Measurements from ENCODE around the gene ARHGAP9.

Gene ARHGAP9

DNA sequence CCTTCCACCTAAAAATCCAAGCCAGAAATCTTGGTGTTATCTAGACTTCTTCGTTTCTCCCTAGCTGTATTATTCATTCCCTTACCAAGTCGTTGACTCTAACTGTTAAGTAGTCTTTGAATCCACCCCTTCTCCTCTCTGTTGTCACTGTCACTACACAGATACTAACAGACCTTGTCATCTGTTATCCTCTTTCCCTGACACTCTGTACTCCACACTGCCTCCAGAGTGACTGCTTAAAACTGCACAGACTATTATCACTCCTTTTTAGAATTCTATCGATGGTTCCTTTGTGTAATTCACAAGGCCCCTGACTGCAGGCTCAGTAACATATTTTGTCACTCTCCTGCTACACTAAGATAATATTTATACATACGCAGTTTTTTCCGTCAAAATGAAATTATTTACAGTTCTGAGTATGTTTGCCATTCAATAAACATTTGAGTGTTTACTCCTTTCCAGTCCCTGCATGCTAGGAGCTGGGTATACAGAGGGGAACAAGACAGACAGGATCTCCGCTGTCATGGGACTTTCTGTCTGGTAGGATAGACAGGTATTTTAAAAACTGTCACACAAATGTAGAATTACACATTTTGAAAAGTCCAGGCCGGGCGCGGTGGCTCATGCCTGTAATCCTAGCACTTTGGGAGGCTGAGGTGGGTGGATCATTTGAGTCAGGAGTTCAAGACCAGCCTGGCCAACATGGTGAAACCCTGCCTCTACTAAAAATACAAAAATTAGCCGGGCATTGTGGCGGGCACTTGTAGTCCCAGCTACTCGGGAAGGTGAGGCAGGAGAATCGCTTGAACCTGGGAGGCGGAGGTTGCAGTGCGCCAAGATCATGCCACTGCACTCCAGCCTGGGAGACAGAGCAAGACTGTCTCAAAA lies 12.0 kb upstream of the ARHGAP9 start:
- Histone ChIP-seq H3K4me3 (ENCODE audit: low read depth, low read length) (no peak overlapping the region), H3K9me3 (no peaks in the 10 kb centered on the region), H3K4me1 (no peaks in the 10 kb centered on the region), H3K27me3 (no peaks in the 10 kb centered on the region), H3K36me3 (peaks cover 58% of the 10 kb centered on the region)
- TF ChIP-seq, protein P1, sequence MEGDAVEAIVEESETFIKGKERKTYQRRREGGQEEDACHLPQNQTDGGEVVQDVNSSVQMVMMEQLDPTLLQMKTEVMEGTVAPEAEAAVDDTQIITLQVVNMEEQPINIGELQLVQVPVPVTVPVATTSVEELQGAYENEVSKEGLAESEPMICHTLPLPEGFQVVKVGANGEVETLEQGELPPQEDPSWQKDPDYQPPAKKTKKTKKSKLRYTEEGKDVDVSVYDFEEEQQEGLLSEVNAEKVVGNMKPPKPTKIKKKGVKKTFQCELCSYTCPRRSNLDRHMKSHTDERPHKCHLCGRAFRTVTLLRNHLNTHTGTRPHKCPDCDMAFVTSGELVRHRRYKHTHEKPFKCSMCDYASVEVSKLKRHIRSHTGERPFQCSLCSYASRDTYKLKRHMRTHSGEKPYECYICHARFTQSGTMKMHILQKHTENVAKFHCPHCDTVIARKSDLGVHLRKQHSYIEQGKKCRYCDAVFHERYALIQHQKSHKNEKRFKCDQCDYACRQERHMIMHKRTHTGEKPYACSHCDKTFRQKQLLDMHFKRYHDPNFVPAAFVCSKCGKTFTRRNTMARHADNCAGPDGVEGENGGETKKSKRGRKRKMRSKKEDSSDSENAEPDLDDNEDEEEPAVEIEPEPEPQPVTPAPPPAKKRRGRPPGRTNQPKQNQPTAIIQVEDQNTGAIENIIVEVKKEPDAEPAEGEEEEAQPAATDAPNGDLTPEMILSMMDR (IDR thresholded peaks at IDR 0.05; ENCODE audit: low read depth, low read length): peak; percentile 42
- DNase-seq: no peak

DNA sequence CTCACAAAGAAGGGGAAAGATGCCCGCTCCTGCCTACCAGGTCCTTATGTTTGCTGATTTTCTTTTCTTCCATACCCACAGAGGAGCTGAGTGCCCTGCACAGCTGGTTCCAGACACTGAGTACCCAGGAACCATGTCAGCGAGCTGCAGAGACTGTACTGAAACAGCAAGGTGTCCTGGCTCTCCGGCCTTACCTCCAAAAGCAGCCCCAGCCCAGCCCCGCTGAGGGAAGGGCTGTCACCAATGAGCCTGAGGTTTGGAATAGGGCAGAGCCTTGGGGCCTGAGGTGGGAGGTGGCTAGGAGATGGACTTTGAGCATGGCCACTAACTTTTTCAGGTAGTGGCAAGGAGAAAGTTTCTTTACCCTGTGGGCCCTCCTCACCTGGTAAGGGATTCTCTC lies 10.5 kb upstream of the ARHGAP9 start:
- DNase-seq: no peak
- Histone ChIP-seq H3K4me1 (no peaks in the 10 kb centered on the region), H3K27me3 (no peaks in the 10 kb centered on the region), H3K9me3 (no peaks in the 10 kb centered on the region), H3K4me3 (ENCODE audit: low read depth, low read length) (no peak overlapping the region), H3K36me3 (peaks cover 50% of the 10 kb centered on the region)
- TF ChIP-seq, protein P1 (IDR thresholded peaks at IDR 0.05; ENCODE audit: low read depth, low read length): no peak

DNA sequence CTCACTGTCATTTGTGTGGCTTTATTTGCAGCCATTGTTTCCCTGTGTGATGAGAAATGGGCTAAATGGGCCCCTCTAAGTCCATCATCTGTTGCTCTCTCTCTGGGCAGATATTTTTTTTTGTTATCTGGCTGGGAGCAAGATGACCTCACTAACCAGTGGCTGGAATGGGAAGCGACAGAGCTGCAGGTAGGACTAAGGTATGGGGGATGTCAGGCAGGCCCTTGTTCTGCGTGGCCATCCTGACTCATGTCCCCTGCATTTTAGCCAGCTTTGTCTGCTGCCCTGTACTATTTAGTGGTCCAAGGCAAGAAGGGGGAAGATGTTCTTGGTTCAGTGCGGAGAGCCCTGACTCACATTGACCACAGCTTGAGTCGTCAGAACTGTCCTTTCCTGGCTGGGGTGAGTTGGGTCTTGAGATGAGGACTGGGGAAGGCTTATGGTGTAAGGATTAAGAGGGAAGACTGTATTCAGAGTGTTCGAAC lies 9.5 kb upstream of the ARHGAP9 start:
- Histone ChIP-seq H3K4me3 (ENCODE audit: low read depth, low read length) (peak overlapping the region; percentile 90), H3K27me3 (no peaks in the 10 kb centered on the region), H3K9me3 (no peaks in the 10 kb centered on the region), H3K36me3 (peaks cover 47% of the 10 kb centered on the region), H3K4me1 (no peaks in the 10 kb centered on the region)
- no peak for DNase-seq
- TF ChIP-seq, protein P1 (IDR thresholded peaks at IDR 0.05; ENCODE audit: low read depth, low read length): no peak

DNA sequence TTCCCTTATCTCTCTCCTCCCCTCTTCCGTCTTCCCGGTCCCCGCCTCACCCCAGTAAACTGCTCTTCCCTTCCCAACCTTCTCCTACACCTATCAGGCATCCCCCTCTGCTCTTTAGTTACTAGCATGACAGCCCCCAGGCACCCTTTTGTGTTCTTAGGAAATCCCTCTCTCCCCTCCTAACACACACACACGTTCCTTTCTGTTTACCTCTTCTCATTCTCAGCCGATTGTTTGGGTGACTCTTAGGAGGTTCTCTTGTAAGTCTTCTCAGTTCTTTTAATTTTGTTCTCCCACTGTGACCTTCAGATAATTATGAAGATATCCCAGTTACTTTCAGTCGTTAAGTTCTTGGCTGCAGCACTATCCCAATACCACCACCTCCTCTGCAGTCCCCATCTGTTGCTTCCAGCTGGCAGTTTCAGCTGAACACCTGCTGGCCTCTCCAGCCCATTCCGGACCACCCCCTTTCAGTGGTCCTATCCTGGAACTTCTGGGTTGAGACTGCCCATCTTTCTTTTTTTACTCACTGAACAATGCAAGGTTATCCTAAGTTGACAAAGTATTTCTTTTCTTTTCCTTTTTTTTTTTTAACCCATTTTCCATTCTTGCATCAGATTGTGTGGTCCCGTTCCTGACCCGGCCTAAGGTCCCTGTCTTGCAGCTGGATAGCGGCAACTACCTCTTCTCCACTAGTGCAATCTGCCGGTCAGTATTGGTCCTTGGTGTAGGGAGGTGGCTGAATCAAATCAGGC lies 8.9 kb upstream of the ARHGAP9 start:
- no peaks in the 10 kb centered on the region for H3K27me3 ChIP-seq
- H3K4me1 ChIP-seq: no peaks in the 10 kb centered on the region
- no peak for DNase-seq
- H3K4me3 ChIP-seq (ENCODE audit: low read depth, low read length): peak overlapping the region; percentile 90
- H3K9me3 ChIP-seq: no peaks in the 10 kb centered on the region
- H3K36me3 ChIP-seq: peaks cover 44% of the 10 kb centered on the region
- TF ChIP-seq, protein P1 (IDR thresholded peaks at IDR 0.05; ENCODE audit: low read depth, low read length): no peak

DNA sequence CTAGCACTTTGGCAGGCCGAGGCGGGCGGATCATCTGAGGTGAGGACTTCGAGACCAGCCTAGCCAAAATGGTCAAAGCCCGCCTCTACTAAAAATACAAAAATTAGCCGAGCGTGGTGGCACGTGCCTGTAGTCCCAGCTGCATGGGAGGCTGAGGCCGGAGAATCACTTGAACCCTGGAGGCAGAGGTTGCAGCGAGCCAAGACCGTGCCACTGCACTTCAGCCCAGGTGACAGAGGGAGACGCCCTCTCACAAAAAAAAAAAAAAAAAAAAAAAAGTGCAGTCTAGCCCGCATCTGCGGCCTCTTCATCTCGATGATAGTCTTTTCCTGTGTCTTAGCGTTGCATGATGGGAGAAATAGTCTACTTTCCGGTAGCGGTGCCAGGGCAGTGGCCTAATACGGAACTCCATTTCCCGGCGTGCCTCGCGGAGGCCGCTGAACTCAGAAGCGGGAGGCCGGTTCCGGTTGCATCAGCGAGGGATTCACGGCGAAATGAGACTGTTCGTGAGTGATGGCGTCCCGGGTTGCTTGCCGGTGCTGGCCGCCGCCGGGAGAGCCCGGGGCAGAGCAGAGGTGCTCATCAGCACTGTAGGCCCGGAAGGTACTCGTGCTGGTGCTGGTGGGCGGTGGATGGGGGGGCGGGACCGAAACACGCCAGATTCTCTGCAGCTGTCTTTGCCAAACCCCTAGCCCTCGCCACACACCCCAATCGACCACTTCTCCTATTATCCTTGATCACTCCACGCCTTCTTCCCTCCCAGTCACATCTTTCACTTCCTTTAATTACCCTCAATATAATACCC lies 8.1 kb upstream of the ARHGAP9 start, which contains the start of gene MARS1:
Gene MARS1 (plus strand): TSS at position 472 of the 805 bp plus-strand sequence. CDS start 23 bp downstream, at position 495.
- Histone ChIP-seq H3K4me3 (ENCODE audit: low read depth, low read length) (peak within 1 kb of the TSS; percentile 90), H3K4me1 (no peaks in the 10 kb centered on the region), H3K36me3 (peaks cover 41% of the 10 kb centered on the region), H3K27me3 (peaks cover 7% of the 10 kb centered on the region; the same call in 1 of the 2 replicates), H3K9me3 (no peaks in the 10 kb centered on the region)
- peak; percentile 94 for DNase-seq
- TF ChIP-seq, protein P1 (IDR thresholded peaks at IDR 0.05; ENCODE audit: low read depth, low read length): no peak
